Occipital lobe (tissue), 2 donors: Measurements from ENCODE around the gene CWH43. TPM values are rescaled to one million over a fixed set of nuclear protein-coding genes. Genes with fewer than 3 reads are reported as not detected.
"Not testable (repeated sequence)": the region's sequence is repeated elsewhere in the genome, so short reads cannot be mapped to it uniquely, and the experiment has no call there.

Source experiments
- DNase-seq: peaks from one replicate; lab custom pipeline; 2025; lab: John Stamatoyannopoulos, UW
- total RNA-seq: library from RNA; depleted of rRNA; stranded (reverse); fragments of >200 nt; gene quantifications from one replicate; pipeline ENCODE4 v1.2.3, GENCODE V29; 2014

CWH43 gene
- total RNA-seq, 1 donor from 2014 or later = not detected

DNA sequence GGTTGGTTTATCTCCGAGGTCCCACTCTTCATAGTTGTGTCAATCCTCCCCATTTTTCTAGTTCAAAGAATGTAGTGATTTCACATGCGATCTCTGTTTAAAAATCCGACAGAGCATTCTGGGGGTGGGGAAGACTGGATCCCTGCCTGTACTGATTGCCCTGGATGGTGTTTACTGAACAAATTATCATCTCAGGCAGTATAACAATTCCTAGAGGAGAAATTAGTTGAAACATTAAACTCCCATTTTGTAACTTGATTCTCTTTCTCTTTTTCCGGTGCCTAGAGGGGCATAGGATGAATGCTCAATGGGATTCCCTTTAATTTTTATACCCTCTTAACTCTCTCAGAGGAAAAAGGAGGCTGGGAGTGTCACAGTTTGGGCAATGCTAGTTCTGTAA lies 10.0 kb upstream of the CWH43 start:
- DNase-seq = no peak

DNA sequence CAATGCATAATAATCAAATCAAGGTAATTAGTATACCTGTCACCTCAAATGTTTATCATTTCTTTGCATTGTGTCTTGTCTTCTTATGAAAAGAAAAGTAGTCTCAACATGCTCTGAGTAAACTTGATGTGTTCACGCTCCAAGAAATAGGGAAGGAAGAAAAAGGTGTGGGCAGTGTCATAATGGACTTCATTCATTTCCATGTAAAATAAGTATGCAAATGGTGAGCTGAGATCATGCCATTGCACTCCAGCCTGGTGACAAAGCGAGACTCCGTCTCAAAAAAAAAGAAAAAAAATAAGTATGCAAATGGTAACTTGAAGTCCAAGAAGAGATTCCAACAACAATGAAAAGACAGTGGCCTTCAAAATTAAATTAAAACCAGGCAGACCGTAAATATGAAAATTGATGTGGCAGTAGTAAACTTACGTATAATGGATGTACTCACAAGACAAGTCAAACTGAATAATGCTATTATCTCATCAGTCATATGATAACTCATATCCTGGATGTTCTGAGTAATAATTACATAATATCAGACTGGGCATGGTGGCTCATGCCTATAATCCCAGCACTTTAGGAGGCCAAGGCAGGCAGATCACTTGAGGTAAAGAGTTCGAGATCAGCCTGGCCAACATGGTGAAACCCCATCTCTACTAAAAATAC lies 6.0 kb upstream of the CWH43 start:
- DNase-seq = no peak

- not testable (repeated sequence) for DNase-seq
Observed at GRCh38 chr4:48984005-48984404, 2.1 kb upstream of the CWH43 start.

DNA sequence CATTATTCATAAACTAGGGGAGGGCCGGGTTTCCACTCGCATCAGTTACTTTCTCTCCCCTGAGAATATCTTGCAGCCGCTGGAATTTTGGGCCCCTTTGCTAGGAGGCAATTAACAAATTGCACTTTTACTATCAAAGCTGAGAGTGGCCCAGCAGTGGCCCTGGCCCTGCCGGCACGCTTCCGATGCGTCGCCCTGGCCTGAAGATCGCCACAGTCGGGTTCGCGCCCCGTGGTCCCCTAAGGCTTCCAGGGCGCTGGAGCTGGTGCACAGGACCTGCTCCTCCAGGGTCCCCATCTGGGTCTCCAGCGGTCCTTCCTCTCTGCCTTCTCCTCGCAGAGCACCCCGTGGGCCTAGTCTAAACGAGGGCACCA lies 486 bp upstream of the CWH43 start:
- DNase-seq = no peak

DNA sequence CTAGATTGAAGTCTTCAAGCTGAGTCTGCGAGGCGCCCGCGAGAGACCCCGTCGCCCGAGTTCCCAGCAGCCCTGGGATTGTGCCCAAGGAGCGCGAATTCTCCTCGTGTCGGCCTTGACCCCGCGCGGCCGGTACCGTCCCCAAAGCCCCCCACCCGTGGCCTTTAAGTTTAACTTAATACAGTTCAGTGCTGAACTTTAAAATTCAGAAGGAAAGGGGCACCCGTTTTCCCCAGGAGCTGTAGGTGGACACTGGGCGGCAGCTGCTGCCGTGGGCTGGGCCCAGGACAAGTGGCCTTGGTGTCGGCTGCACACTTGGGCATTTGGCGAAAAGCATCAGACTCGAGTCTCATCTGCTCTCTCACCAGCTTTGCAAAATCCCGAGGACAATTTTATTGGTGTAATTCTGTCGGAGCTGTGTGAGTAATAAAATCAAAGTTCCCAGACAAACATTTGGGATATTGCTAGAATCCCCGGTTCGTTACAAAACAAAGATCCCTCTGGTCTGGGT lies 634 bp downstream of the CWH43 start:
- no peak for DNase-seq

- no peak for DNase-seq
Observed at GRCh38 chr4:48989461-48990203, 3.6 kb downstream of the CWH43 start.

- no peak for DNase-seq
Observed at GRCh38 chr4:48991357-48991756, 5.3 kb downstream of the CWH43 start.

DNA sequence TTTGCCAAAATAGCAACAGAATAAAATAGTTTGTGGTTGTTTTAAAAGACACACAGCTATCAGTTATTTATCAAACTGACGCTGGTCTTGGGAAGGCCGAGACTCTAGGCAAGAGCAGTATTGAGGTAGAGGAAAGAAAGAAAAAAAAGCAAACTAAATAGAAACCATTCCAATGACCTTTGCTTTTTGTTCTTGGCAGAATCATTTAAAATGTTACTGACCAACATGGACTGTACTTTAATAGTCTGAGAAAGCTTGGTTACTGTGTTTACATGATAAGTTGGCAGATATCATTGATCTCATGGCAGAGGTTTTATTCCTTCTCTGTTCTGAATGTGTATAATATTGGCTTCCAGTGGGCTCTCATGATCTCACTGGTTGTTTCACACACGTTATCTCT lies 11.9 kb downstream of the CWH43 start:
- no peak for DNase-seq

GRCh38 chr4:48998440-48998839 lies 12.4 kb downstream of the CWH43 start:
- no peak for DNase-seq

- DNase-seq = no peak
Observed at GRCh38 chr4:49000806-49001205, 14.7 kb downstream of the CWH43 start.

- DNase-seq = no peak
Observed at GRCh38 chr4:49002931-49003330, 16.9 kb downstream of the CWH43 start.

DNA sequence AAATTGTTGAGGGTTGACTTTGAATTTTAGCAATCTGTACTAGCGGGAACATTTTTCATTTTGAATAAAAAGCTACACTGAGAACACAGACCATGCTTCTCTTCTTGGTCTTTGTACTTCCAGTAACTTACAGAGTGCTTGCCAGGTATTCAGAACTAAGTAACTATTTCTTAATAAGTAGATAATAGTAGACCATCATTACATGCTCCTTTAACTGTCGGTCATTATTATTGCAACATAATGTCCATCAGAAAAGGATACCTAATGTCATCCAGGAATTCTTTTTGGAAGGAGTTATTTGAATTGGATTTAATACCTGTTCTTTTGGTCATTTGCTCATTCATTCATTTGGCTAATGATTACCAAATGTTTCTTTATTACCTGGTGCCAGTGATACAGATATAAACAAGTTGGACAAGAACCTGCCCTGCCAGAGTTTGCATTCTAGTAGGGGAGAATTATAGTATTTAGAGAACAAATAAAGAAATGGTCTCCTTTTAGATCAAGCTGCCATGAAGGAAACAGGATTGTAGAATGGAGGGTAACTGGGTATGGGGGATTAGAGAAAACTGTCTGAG lies 32.7 kb downstream of the CWH43 start:
- DNase-seq = no peak

DNA sequence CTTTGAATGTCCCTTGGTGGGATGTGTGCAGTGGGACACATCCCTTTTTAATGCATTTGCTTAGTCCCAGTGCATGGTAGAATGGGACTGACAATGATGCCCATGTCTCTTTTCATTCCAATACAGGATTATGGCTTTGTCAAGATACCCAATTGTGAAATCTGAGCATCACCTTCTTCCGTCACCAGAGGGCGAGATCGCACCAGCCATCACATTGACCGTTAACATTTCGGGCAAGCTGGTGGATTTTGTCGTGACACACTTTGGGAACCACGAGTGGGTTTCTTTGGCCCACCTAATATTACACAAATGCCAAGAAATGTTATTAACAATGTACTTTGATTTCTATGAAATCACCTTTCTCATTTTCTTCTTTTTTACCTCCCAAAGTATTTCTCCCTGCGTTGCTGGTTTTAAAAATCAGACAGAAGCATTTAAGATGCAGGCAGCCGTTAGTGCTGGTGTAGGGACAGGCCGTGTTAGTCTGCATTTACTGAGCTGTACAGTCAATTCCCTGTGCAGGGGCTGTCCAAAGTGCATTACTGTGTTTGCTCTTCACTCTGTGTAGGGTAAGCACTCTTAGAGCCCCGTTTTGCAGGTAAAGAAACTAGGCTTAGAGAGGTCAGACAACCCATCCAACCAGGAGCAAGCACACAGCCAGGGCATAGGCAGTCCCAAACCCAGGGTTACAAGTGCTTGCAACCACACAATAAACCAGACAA lies 46.5 kb downstream of the CWH43 start:
- peak; percentile 8 for DNase-seq

GRCh38 chr4:49036528-49036927 lies 50.5 kb downstream of the CWH43 start:
- no peak for DNase-seq

DNA sequence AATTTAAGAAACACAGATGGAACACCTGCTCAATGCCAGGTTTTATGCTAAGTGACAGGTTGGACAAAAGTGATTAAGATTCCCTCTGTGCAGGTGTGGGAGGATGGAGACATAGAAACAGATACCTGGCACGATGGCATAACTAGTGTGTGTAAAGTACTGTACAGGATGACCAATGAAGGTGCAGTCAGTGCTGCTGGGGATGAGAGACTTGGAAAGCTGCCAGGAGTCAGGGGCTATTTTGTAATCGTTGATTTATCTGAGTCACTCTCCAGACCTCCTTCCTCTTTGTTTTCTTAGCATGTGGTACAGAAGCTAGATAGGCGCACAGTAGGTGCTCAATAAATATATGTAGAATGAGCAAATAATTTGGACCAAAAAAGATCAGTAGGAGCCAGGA lies 58.2 kb downstream of the CWH43 start:
- DNase-seq = no peak

DNA sequence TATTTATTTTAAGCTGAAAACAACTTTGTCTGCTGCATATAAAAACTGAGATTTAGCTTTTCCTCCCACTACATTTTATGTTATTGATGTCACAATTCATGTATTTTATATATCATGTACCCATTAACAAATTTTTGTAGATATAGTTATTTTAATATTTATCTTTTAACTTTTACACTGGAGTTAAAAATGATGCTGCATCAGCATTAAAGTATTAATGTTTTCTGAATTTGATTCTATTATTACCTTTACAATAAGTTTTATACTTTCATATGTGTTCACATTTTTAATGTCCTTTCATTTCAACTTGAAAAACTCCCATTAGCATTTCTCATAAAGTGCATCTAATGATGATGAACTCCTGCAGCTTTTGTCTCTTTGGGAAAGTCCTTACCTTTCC lies 72.2 kb downstream of the CWH43 start:
- no peak for DNase-seq

DNA sequence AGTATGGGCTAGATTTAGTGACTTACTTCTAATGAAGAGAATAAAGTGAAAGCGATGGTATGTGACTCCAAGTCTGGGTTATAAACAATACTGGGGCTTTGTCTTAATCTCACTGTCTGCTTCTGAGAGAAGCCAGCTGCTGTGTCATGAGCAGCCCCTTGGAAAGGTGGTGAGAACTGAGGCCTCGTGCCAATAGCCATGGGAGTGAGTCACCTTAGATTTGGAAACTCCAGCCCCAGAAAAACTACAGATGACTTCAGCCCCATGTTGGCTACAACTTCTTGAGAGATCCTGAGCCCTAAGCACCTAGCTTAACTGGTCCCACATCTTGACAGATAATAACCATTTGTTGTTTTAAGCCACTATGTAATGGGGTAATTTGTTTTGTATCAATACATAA lies 77.6 kb downstream of the CWH43 start:
- DNase-seq = no peak

- not testable (repeated sequence) for DNase-seq
Observed at GRCh38 chr4:49072196-49072595, 86.1 kb downstream of the CWH43 start.

- DNase-seq = not testable (repeated sequence)
Observed at GRCh38 chr4:49091883-49092282, 105.8 kb downstream of the CWH43 start.

DNA sequence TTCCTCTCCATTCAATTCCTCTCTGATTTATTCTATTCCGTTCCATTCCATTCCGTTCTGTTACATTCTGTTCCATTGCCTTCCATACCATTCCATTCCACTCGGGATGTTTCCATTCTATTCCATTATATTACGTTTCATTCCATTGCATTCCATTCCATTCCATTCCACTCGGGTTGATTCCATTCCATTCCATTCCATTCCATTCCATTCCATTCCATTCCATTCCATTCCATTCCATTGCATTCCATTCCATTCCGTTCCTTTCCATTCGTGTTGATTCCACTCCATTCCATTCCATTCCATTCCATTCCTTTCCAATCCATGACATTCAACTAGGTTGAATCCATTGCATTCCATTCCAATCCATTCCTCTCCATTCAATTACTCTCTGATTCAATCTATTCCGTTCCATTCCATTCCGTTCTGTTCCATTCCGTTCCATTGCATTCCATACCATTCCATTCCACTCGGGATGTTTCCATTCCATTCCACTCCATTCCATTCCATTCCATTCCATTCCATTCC lies 106.6 kb downstream of the CWH43 start:
- DNase-seq = not testable (repeated sequence)

GRCh38 chr4:49096215-49096614 lies 110.1 kb downstream of the CWH43 start:
- DNase-seq = not testable (repeated sequence)

DNA sequence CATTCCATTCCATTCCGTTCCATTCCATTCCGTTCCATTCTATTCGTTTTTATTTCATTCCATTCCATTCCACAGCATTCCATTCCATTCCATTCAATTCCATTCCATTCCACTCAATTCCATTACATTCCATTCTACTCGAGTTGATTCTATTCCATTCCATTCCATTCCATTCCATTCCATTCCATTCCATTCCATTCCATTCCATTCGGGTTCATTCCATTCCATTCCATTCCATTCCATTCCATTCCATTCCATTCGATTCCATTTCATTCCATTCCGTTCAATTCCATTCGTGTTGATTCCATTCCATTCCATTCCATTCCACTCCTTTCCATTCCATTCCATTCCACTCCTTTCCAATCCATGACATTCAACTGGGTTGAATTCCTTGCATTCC lies 110.6 kb downstream of the CWH43 start:
- not testable (repeated sequence) for DNase-seq
